Prostate gland (tissue), 2 donors: ENCODE measurements around the gene COL9A3.

ENCODE experiments used
- POLR2A ChIP-seq: fragments of 450-650 bp; IDR thresholded peaks from one replicate; pipeline ENCODE4 v1.6.1; 2016; ENCODE audit warnings: antibody characterized with exemption, mild to moderate bottlenecking
- POLR2AphosphoS5 ChIP-seq: sonication (generic); formaldehyde crosslinking; IDR thresholded peaks from one replicate; pipeline ENCODE4 v1.6.1; 2017; ENCODE audit warnings: antibody characterized with exemption
- TF ChIP-seq, protein P1 (sequence below), 4 experiments: fragments of 200-600 bp in 2 of 4; fragments of 450-650 bp in 2 of 4; sonication (generic) in 2 of 4; IDR thresholded peaks; 1 replicate in 3 of 4; 2 replicates in 1 of 4; pipeline ENCODE4 v1.5.1; 2016 to 2019; ENCODE audit warnings: antibody characterized with exemption in 4 of 4, mild to moderate bottlenecking in 2 of 4, moderate library complexity in 2 of 4

DNA sequence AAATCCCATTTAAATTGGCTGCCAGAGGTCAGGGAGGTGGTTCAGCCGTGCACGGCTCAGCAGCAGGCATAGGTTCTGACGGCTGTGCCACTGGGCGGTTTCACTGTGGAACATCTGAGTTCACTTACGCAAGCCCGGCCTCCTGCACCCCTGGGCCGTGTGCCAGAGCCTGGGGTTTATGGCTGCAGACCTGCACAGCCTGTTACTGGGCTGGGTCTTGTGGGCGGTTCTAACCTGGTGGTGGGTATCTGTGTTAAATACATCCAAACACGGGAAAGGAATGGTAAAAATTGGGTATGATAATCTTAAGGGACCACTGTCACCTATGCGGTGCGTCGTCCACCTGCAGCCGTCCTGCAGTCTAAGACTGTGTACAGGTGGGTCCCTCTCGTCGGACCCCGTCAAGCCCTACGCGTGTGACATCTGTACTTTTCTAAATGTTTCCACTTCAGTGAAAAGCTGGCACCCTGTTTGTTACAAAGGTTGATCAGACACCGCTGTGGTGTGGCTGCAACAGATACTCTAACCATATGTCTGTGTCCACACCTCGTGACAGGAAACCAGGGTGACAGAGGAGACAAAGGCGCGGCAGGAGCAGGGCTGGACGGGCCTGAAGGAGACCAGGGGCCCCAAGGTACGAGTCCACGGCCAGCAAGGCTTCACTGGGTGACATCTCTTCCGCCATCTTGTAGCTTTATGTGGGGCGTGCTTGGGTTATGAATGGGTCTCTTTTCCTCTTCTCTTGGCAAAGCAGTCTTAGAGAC lies 21.5 kb downstream of the COL9A3 start:
- TF ChIP-seq, protein P1, sequence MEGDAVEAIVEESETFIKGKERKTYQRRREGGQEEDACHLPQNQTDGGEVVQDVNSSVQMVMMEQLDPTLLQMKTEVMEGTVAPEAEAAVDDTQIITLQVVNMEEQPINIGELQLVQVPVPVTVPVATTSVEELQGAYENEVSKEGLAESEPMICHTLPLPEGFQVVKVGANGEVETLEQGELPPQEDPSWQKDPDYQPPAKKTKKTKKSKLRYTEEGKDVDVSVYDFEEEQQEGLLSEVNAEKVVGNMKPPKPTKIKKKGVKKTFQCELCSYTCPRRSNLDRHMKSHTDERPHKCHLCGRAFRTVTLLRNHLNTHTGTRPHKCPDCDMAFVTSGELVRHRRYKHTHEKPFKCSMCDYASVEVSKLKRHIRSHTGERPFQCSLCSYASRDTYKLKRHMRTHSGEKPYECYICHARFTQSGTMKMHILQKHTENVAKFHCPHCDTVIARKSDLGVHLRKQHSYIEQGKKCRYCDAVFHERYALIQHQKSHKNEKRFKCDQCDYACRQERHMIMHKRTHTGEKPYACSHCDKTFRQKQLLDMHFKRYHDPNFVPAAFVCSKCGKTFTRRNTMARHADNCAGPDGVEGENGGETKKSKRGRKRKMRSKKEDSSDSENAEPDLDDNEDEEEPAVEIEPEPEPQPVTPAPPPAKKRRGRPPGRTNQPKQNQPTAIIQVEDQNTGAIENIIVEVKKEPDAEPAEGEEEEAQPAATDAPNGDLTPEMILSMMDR (IDR thresholded peaks at IDR 0.05): no peak
- TF ChIP-seq POLR2A (no peak), POLR2AphosphoS5 (peak; percentile 85)
